Measurements from ENCODE around the gene FER.
"Not testable (repeated sequence)": the region's sequence is repeated elsewhere in the genome, so short reads cannot be mapped to it uniquely, and the experiment has no call there.

Gene FER

GRCh38 chr5:109168151-109168550, 420.5 kb downstream of the FER start:
- no peaks in the 10 kb centered on the region for H4K20me1 ChIP-seq (ENCODE audit: insufficient read depth, low read length)
- H3K27me3 ChIP-seq (ENCODE audit: insufficient read depth, low read length), result no peaks in the 10 kb centered on the region
- no peak overlapping the region for H3K4me3 ChIP-seq (ENCODE audit: low read depth, low read length, poor library complexity, severe bottlenecking)
- no peaks in the 10 kb centered on the region for H3K9me2 ChIP-seq (ENCODE audit: low read depth, low read length)
- H2AFZ ChIP-seq (ENCODE audit: low read length), result no peak overlapping the region
- peaks cover 13% of the 10 kb centered on the region for H3K4me1 ChIP-seq (ENCODE audit: insufficient read depth, low read length, severe bottlenecking)
- no peak for TF ChIP-seq CTCF (IDR thresholded peaks at IDR 0.05; ENCODE audit: low read length)
- no peak for TF ChIP-seq EZH2 (IDR thresholded peaks at IDR 0.05; ENCODE audit: borderline replicate concordance, low read length)
- H3K9me3 ChIP-seq (ENCODE audit: low read length), result 0 out of 2 replicates have a peak, but pooled peaks cover under 1% of the 10 kb centered on the region
- H3K9ac ChIP-seq (ENCODE audit: low read length), result no peak overlapping the region
- H3K36me3 ChIP-seq (ENCODE audit: insufficient read depth, low read length), result no peaks in the 10 kb centered on the region
- no peaks in the 10 kb centered on the region for H3F3A ChIP-seq (ENCODE audit: insufficient read depth, low read length)
- no peak overlapping the region for H3K27ac ChIP-seq (ENCODE audit: low read depth, low read length, poor library complexity, severe bottlenecking)
- H3K79me2 ChIP-seq (ENCODE audit: insufficient read depth, low read length), result no peaks in the 10 kb centered on the region
- no peak overlapping the region for H3K4me2 ChIP-seq (ENCODE audit: low read length)

GRCh38 chr5:109170629-109171350, 423.1 kb downstream of the FER start:
- no peaks in the 10 kb centered on the region for H3K79me2 ChIP-seq (ENCODE audit: insufficient read depth, low read length)
- H4K20me1 ChIP-seq (ENCODE audit: insufficient read depth, low read length), result no peaks in the 10 kb centered on the region
- no peak for TF ChIP-seq CTCF (IDR thresholded peaks at IDR 0.05; ENCODE audit: low read length)
- TF ChIP-seq EZH2 (IDR thresholded peaks at IDR 0.05; ENCODE audit: borderline replicate concordance, low read length), result no peak
- H2AFZ ChIP-seq (ENCODE audit: low read length), result no peak overlapping the region
- H3K9me2 ChIP-seq (ENCODE audit: low read depth, low read length), result no peaks in the 10 kb centered on the region
- H3F3A ChIP-seq (ENCODE audit: insufficient read depth, low read length), result no peaks in the 10 kb centered on the region
- no peak overlapping the region for H3K4me2 ChIP-seq (ENCODE audit: low read length)
- no peak overlapping the region for H3K27ac ChIP-seq (ENCODE audit: low read depth, low read length, poor library complexity, severe bottlenecking)
- no peak overlapping the region for H3K4me3 ChIP-seq (ENCODE audit: low read depth, low read length, poor library complexity, severe bottlenecking)
- no peaks in the 10 kb centered on the region for H3K27me3 ChIP-seq (ENCODE audit: insufficient read depth, low read length)
- H3K4me1 ChIP-seq (ENCODE audit: insufficient read depth, low read length, severe bottlenecking), result no peaks in the 10 kb centered on the region
- no peaks in the 10 kb centered on the region for H3K9me3 ChIP-seq (ENCODE audit: low read length)
- H3K9ac ChIP-seq (ENCODE audit: low read length), result no peak overlapping the region
- H3K36me3 ChIP-seq (ENCODE audit: insufficient read depth, low read length), result no peaks in the 10 kb centered on the region

GRCh38 chr5:109171437-109172073, 423.9 kb downstream of the FER start:
- H3K79me2 ChIP-seq (ENCODE audit: insufficient read depth, low read length); H3F3A ChIP-seq (ENCODE audit: insufficient read depth, low read length); H3K27ac ChIP-seq (ENCODE audit: low read depth, low read length, poor library complexity, severe bottlenecking); H3K9me2 ChIP-seq (ENCODE audit: low read depth, low read length); H3K4me1 ChIP-seq (ENCODE audit: insufficient read depth, low read length, severe bottlenecking); H4K20me1 ChIP-seq (ENCODE audit: insufficient read depth, low read length); H3K36me3 ChIP-seq (ENCODE audit: insufficient read depth, low read length); H2AFZ ChIP-seq (ENCODE audit: low read length); H3K9ac ChIP-seq (ENCODE audit: low read length); H3K27me3 ChIP-seq (ENCODE audit: insufficient read depth, low read length); H3K4me2 ChIP-seq (ENCODE audit: low read length); H3K4me3 ChIP-seq (ENCODE audit: low read depth, low read length, poor library complexity, severe bottlenecking); H3K9me3 ChIP-seq (ENCODE audit: low read length): not testable (repeated sequence)
